Stimulated activated CD8-positive, alpha-beta memory T cell treated with anti-CD3 and anti-CD28 coated beads, Interleukin-12 subunit alpha, Interleukin-12 subunit beta, amount 100 ng/mL, for 24 hours (primary cell): Measurements from ENCODE around the gene KANSL2.
"Not testable (repeated sequence)": the region's sequence is repeated elsewhere in the genome, so short reads cannot be mapped to it uniquely, and the experiment has no call there.

Source experiments
- DNase-seq: peaks from one replicate; pipeline ENCODE4 v3.0.0-alpha.2; 2020; ENCODE audit errors: extremely low read depth

KANSL2 gene

GRCh38 chr12:48683534-48683933 lies 1.5 kb upstream of the KANSL2 start:
- no peak for DNase-seq

GRCh38 chr12:48682927-48683326 lies 889 bp upstream of the KANSL2 start:
- DNase-seq: no peak

GRCh38 chr12:48682533-48682905 lies 481 bp upstream of the KANSL2 start:
- not testable (repeated sequence) for DNase-seq

GRCh38 chr12:48681399-48681709 lies 684 bp downstream of the KANSL2 start:
- no peak for DNase-seq

- DNase-seq: no peak
Observed at GRCh38 chr12:48680861-48681260, 1.2 kb downstream of the KANSL2 start.

- DNase-seq: no peak
Observed at GRCh38 chr12:48678551-48679185, 3.4 kb downstream of the KANSL2 start.

- no peak for DNase-seq
Observed at GRCh38 chr12:48671231-48671856, 10.7 kb downstream of the KANSL2 start.

- DNase-seq: no peak
Observed at GRCh38 chr12:48668996-48669395, 13.0 kb downstream of the KANSL2 start.

GRCh38 chr12:48659863-48660262 lies 22.2 kb downstream of the KANSL2 start:
- no peak for DNase-seq

GRCh38 chr12:48651681-48652080 lies 30.4 kb downstream of the KANSL2 start:
- no peak for DNase-seq

GRCh38 chr12:48645354-48645753 lies 36.7 kb downstream of the KANSL2 start:
- DNase-seq: not testable (repeated sequence)

- no peak for DNase-seq
Observed at GRCh38 chr12:48643011-48643410, 39.0 kb downstream of the KANSL2 start.

GRCh38 chr12:48641752-48642555 lies 40.1 kb downstream of the KANSL2 start:
- not testable (repeated sequence) for DNase-seq

- DNase-seq: no peak
Observed at GRCh38 chr12:48640854-48641253, 41.2 kb downstream of the KANSL2 start.

GRCh38 chr12:48640428-48640827 lies 41.6 kb downstream of the KANSL2 start:
- DNase-seq: no peak

- no peak for DNase-seq
Observed at GRCh38 chr12:48631071-48631470, 51.0 kb downstream of the KANSL2 start.

- DNase-seq: no peak
Observed at GRCh38 chr12:48630346-48630745, 51.7 kb downstream of the KANSL2 start.

- no peak for DNase-seq
Observed at GRCh38 chr12:48629541-48629940, 52.5 kb downstream of the KANSL2 start.

GRCh38 chr12:48627556-48627955 lies 54.5 kb downstream of the KANSL2 start:
- DNase-seq: no peak

- not testable (repeated sequence) for DNase-seq
Observed at GRCh38 chr12:48622997-48623396, 59.0 kb downstream of the KANSL2 start.

GRCh38 chr12:48618541-48618940 lies 63.5 kb downstream of the KANSL2 start:
- peak; percentile 24 for DNase-seq

- no peak for DNase-seq
Observed at GRCh38 chr12:48615681-48616080, 66.4 kb downstream of the KANSL2 start.

GRCh38 chr12:48613321-48613720 lies 68.7 kb downstream of the KANSL2 start:
- no peak for DNase-seq
